Keratinocyte (primary cell): ENCODE results near the gene CFAP61. TPM values are rescaled to one million over a fixed set of nuclear protein-coding genes. Genes with fewer than 3 reads are reported as not detected.

Experiments used
- DNase-seq: peaks from one replicate; pipeline ENCODE4 v3.0.0-alpha.2; 2011; ENCODE audit warnings: low read depth, missing footprints, low spot score
- FAIRE-seq: peaks from 2 replicates; lab custom pipeline; 2011; peaks lifted over from hg19 to GRCh38; lab: Jason Lieb, UNC
- H2AFZ ChIP-seq: 2 replicates; pipeline ENCODE4 v1.6.0; 2012; ENCODE audit warnings: low read length, control low read depth, inconsistent platforms; ENCODE audit not compliant: control insufficient read depth
- H3K27ac ChIP-seq: 2 replicates; pipeline ENCODE4 v1.5.1; 2011; ENCODE audit warnings: low read length; ENCODE audit not compliant: control insufficient read depth, insufficient read depth
- H3K27me3 ChIP-seq: 3 replicates; pipeline ENCODE4 v1.6.0; 2011; ENCODE audit warnings: low read length; ENCODE audit not compliant: control insufficient read depth, insufficient read depth; ENCODE audit errors: extremely low read depth
- H3K36me3 ChIP-seq, 2 experiments: 2 replicates in 1 of 2; 3 replicates in 1 of 2; pipeline ENCODE4 v1.5.1; 2011; ENCODE audit warnings: low read length in 2 of 2, mild to moderate bottlenecking in 1 of 2; ENCODE audit not compliant: control insufficient read depth in 2 of 2, insufficient read depth in 2 of 2; ENCODE audit errors: extremely low read depth in 1 of 2
- H3K4me1 ChIP-seq: 3 replicates; pipeline ENCODE4 v1.5.1; 2011; ENCODE audit warnings: low read length; ENCODE audit not compliant: control insufficient read depth, insufficient read depth; ENCODE audit errors: extremely low read depth
- H3K4me2 ChIP-seq: 3 replicates; pipeline ENCODE4 v1.6.0; 2011; ENCODE audit warnings: low read depth, low read length; ENCODE audit not compliant: control insufficient read depth, insufficient read depth; ENCODE audit errors: extremely low read depth
- H3K4me3 ChIP-seq, 3 experiments: fragments of 200-600 bp in 1 of 3; sonication (generic) in 1 of 3; 2 replicates in 2 of 3; 3 replicates in 1 of 3; pipeline ENCODE4 v1.5.1; 2011 to 2016; ENCODE audit warnings: low read length in 3 of 3, mild to moderate bottlenecking in 3 of 3, control low read depth in 2 of 3, inconsistent platforms in 1 of 3, low read depth in 1 of 3, mixed read lengths in 1 of 3, mixed run types in 1 of 3, moderate library complexity in 1 of 3; ENCODE audit not compliant: control insufficient read depth in 2 of 3, insufficient read depth in 2 of 3; ENCODE audit errors: extremely low read depth in 1 of 3
- H3K79me2 ChIP-seq: 2 replicates; pipeline ENCODE4 v1.6.0; 2012; ENCODE audit warnings: low read length; ENCODE audit not compliant: control insufficient read depth, insufficient read depth
- H3K9ac ChIP-seq: 3 replicates; pipeline ENCODE4 v1.6.0; 2011; ENCODE audit warnings: low read length; ENCODE audit not compliant: control insufficient read depth, insufficient read depth; ENCODE audit errors: extremely low read depth
- H3K9me1 ChIP-seq: 3 replicates; pipeline ENCODE4 v1.6.0; 2011; ENCODE audit warnings: low read length; ENCODE audit not compliant: control insufficient read depth, insufficient read depth; ENCODE audit errors: extremely low read depth
- H3K9me3 ChIP-seq: 2 replicates; pipeline ENCODE4 v1.5.1; 2012; ENCODE audit warnings: low read depth, low read length; ENCODE audit not compliant: control insufficient read depth
- H4K20me1 ChIP-seq: 3 replicates; pipeline ENCODE4 v1.6.0; 2011; ENCODE audit warnings: low read length; ENCODE audit not compliant: control insufficient read depth, insufficient read depth; ENCODE audit errors: extremely low read depth
- EZH2 ChIP-seq: IDR thresholded peaks from one replicate; pipeline ENCODE4 v1.6.1; 2012; ENCODE audit warnings: inconsistent platforms, mild to moderate bottlenecking, low read length, moderate library complexity
- dilution Hi-C: fragments of 300-500 bp; cut with MboI; formaldehyde crosslinking; loops from one replicate; pipeline ENCODE4 v1.7.0; 2020; ENCODE audit warnings: low sequenced_read_pairs; ENCODE audit not compliant: extremely low pct_ligation_motif_present
- polyA minus RNA-seq, 3 experiments: library from RNA; depleted of rRNA, polyadenylated mRNA; stranded (reverse); fragments of >200 nt; gene quantifications; 1 replicate in 1 of 3; 2 replicates in 1 of 3; 3 replicates in 1 of 3; pipeline ENCODE4 v1.2.3, GENCODE V29; 2011
- polyA plus RNA-seq, 5 experiments: library from polyadenylated mRNA; depleted of rRNA in 3 of 5; stranded (reverse) in 3 of 5; stranded (forward) in 1 of 5; unstranded in 1 of 5; fragments of >200 nt; gene quantifications; 1 replicate in 1 of 5; 2 replicates in 3 of 5; 3 replicates in 1 of 5; pipeline versions ENCODE4 v1.2.1 to v1.2.3, GENCODE V29; 2011 to 2012; ENCODE audit warnings: missing spikeins in 2 of 5, low read depth in 1 of 5, low replicate concordance in 1 of 5
- TF ChIP-seq, protein P1 (sequence below), 3 experiments: IDR thresholded peaks in 1 of 3; conservative IDR thresholded peaks in 1 of 3; optimal IDR thresholded peaks in 1 of 3; 2 replicates in 2 of 3; 3 replicates in 1 of 3; pipeline versions ENCODE3 to v1.5.1; 2011; ENCODE audit warnings: low read length in 3 of 3, mild to moderate bottlenecking in 3 of 3, moderate library complexity in 2 of 3, control low read depth in 1 of 3, inconsistent platforms in 1 of 3; ENCODE audit not compliant: insufficient read depth in 2 of 3; ENCODE audit errors: extremely low read depth in 1 of 3

The CFAP61 gene, protein sequence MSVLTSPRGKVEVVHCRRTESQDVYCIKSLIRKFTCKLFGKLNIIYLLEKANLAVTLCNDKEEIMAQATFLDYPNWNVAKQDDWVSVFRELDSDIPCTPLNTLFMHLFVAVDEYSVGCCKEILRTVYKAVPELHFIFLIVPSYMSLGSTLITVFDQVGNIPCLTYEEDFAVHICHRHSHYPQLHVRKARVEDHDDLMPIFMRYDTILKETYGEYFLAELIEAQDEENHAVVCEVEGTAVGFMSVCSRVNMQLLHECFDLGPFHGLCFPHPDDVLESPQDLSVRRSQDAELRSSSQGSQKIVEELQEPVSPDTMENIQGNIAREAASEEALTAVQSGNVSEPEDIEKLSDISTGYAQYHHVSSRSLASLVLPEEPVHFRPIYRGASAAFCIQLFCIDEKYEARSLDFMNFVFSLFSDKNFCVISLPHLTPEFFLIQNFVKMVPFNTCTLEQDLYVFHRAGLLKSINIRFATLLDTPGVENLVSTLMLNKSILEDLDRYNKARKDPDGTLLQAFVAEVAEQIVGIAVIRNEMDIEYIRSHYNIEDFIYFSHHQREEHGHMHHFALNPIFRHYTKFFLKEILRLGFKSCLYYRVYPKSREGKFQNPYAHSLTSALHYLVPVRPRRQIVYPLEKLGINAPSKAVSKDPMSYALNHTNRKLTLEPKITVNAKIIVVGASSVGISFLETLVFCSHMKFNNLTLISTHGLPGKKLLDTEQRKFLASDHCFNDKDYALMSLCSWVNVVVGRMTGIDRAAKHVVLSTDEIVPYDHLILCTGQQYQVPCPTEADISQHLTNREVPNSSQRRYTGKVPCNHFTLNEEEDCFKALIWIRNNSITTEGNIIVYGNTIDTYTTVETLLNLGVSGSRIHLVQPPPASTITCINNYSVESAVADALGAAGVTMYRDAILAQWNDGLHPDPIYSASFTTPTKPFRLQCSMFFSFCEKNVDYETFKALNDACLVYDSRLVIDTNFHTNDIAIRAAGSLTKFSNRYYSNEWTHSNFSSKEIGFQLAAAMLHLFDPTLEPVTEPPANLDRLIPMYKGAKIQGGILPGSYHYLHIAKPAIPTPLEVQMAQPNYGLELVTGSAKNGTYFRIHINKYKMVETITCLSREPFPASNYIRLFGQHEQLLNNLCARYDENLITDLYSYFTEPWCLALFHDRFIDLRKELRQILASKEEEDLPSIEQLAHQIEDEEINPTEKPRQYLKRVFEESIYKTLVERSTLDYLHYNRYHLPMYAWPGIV
- polyA plus RNA-seq (0.15 to 0.61 TPM (median 0.25 TPM) in 3 replicates), polyA minus RNA-seq (1.6 TPM in 1 of 3 replicates, not detected in the others)
- polyA plus RNA-seq (2011; ENCODE audit: low read depth): not detected
- polyA plus RNA-seq (2011; cell fraction: cytosol; rRNA removed): 0.07 and 0.19 TPM in 2 replicates
- polyA plus RNA-seq (2011; cell fraction: nucleus; rRNA removed): 0.11 and 0.45 TPM in 2 replicates
- polyA plus RNA-seq (2012; ENCODE audit: low replicate concordance): not detected in 2 replicates
- not detected for polyA minus RNA-seq (2011; cell fraction: cytosol; rRNA and poly(A)+ RNA removed)
- not detected in 2 replicates for polyA minus RNA-seq (2011; cell fraction: nucleus; rRNA and poly(A)+ RNA removed)

GRCh38 chr20:20052074-20052970 is at the start of gene CFAP61, which contains the start of gene CRNKL1:
TSS of gene CFAP61 (plus strand) at chr20:20052532. CDS start at chr20:20056654, 4,122 bp downstream.
TSS of gene CRNKL1 (minus strand) at chr20:20052466. CDS start at chr20:20052342, 124 bp downstream.
- dilution Hi-C loops: no loop called here
- Histone ChIP-seq H3K9me3 (no peaks in the 10 kb centered on the region), H3K4me1 (peaks cover 12% of the 10 kb centered on the region), H3K79me2 (peaks cover 15% of the 10 kb centered on the region), H3K9me1 (no peaks in the 10 kb centered on the region), H3K27ac (peak within 1 kb of the TSS; percentile 74), H2AFZ (peak within 1 kb of the TSS; percentile 100), H3K36me3 (peaks cover 4 to 12% of the 10 kb centered on the region in 2 experiments), H4K20me1 (no peaks in the 10 kb centered on the region), H3K9ac (peak within 1 kb of the TSS; percentile 85), H3K4me2 (peak within 1 kb of the TSS; percentile 98), H3K27me3 (no peaks in the 10 kb centered on the region), H3K4me3 (peak within 1 kb of the TSS; percentile 87 to 98 (median 98))
- no peak for TF ChIP-seq EZH2
- TF ChIP-seq, protein P1, sequence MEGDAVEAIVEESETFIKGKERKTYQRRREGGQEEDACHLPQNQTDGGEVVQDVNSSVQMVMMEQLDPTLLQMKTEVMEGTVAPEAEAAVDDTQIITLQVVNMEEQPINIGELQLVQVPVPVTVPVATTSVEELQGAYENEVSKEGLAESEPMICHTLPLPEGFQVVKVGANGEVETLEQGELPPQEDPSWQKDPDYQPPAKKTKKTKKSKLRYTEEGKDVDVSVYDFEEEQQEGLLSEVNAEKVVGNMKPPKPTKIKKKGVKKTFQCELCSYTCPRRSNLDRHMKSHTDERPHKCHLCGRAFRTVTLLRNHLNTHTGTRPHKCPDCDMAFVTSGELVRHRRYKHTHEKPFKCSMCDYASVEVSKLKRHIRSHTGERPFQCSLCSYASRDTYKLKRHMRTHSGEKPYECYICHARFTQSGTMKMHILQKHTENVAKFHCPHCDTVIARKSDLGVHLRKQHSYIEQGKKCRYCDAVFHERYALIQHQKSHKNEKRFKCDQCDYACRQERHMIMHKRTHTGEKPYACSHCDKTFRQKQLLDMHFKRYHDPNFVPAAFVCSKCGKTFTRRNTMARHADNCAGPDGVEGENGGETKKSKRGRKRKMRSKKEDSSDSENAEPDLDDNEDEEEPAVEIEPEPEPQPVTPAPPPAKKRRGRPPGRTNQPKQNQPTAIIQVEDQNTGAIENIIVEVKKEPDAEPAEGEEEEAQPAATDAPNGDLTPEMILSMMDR (optimal IDR thresholded peaks at IDR 0.05 in 1 of 3, IDR thresholded peaks at IDR 0.05 in 1 of 3, conservative IDR thresholded peaks at IDR 0.05 in 1 of 3; ENCODE audit: extremely low read depth in 1 of 3, insufficient read depth in 2 of 3, low read length in 3 of 3): no peak
- DNase-seq (peak; percentile 80), FAIRE-seq (peak; percentile 88)
